Breast epithelium (tissue), 4 donors: ENCODE results near the gene UBE2J1. TPM values are rescaled to one million over a fixed set of nuclear protein-coding genes. Genes with fewer than 3 reads are reported as not detected.
"Not testable (repeated sequence)": the region's sequence is repeated elsewhere in the genome, so short reads cannot be mapped to it uniquely, and the experiment has no call there.

Experiments used
- DNase-seq, 2 donors: peaks; one replicate each; pipeline ENCODE4 v3.0.0-alpha.2; 2019; ENCODE audit warnings: low spot score in 2 of 2
- H3K27ac ChIP-seq, 2 donors: fragments of 200-600 bp; sonication (generic) in 1 of 2; one replicate each; pipeline ENCODE4 v1.5.1; 2016 to 2019; ENCODE audit warnings: mild to moderate bottlenecking in 1 of 2
- H3K27me3 ChIP-seq, 2 donors: fragments of 200-600 bp; sonication (generic) in 1 of 2; one replicate each; pipeline versions ENCODE4 v1.5.1 to v1.6.0; 2017 to 2019; ENCODE audit warnings: control low read depth in 1 of 2, mild to moderate bottlenecking in 1 of 2
- H3K36me3 ChIP-seq: fragments of 200-600 bp; one replicate; pipeline ENCODE4 v1.5.1; 2019
- H3K4me1 ChIP-seq, 2 donors: fragments of 200-600 bp; sonication (generic); one replicate each; pipeline ENCODE4 v1.5.1; 2016 to 2019; ENCODE audit warnings: control low read depth in 1 of 2
- H3K4me3 ChIP-seq, 3 donors: fragments of 200-600 bp; sonication (generic); 1 replicate in 2 of 3; 2 replicates in 1 of 3; pipeline ENCODE4 v1.5.1; 2016 to 2019; ENCODE audit warnings: mild to moderate bottlenecking in 3 of 3, moderate library complexity in 2 of 3
- H3K9me3 ChIP-seq, 2 donors: fragments of 200-600 bp; sonication (generic) in 1 of 2; one replicate each; pipeline ENCODE4 v1.5.1; 2016 to 2019; ENCODE audit warnings: control low read depth in 1 of 2
- CTCF ChIP-seq, 3 donors: fragments of 450-650 bp; IDR thresholded peaks; one replicate each; pipeline ENCODE4 v1.5.1; 2016 to 2017; ENCODE audit warnings: antibody characterized with exemption in 3 of 3, mild to moderate bottlenecking in 3 of 3, moderate library complexity in 3 of 3
- POLR2A ChIP-seq: fragments of 450-650 bp; IDR thresholded peaks from one replicate; pipeline ENCODE4 v1.6.1; 2016; ENCODE audit warnings: antibody characterized with exemption, mild to moderate bottlenecking, moderate library complexity
- POLR2AphosphoS5 ChIP-seq, 3 donors: sonication (generic); formaldehyde crosslinking; IDR thresholded peaks; one replicate each; pipeline ENCODE4 v1.6.1; 2017; ENCODE audit warnings: antibody characterized with exemption in 3 of 3
- intact Hi-C: fragments of 100-400 bp; cut with DNase I; formaldehyde crosslinking; loops from one replicate; pipeline ENCODE4 v1.15.1; 2023; ENCODE audit warnings: low total_unique reads
- total RNA-seq, 3 donors: library from RNA; depleted of rRNA; stranded (reverse); fragments of >200 nt; gene quantifications; one replicate each; pipeline ENCODE4 v1.1.0, GENCODE V29; 2016

UBE2J1 gene
- total RNA-seq, 3 donors from 2014 or later: 23.4 to 40.1 (median 34.4) TPM

GRCh38 chr6:89299466-89299850 lies 53.1 kb downstream of the UBE2J1 start:
- no peak for DNase-seq
- intact Hi-C loops: no loop called here

GRCh38 chr6:89298680-89299465 lies 53.6 kb downstream of the UBE2J1 start:
- H3K27ac ChIP-seq: peak overlapping the region; percentile 83 to 91
- H3K9me3 ChIP-seq: no peaks in the 10 kb centered on the region
- H3K27me3 ChIP-seq: no peaks in the 10 kb centered on the region
- intact Hi-C loops: no loop called here
- no peak overlapping the region for H3K4me3 ChIP-seq
- no peak for DNase-seq
- H3K36me3 ChIP-seq: no peaks in the 10 kb centered on the region
- TF ChIP-seq POLR2AphosphoS5 (IDR thresholded peaks at IDR 0.05) (no peak), CTCF (IDR thresholded peaks at IDR 0.05) (no peak), POLR2A (no peak)
- peaks cover 0 to 8% of the 10 kb centered on the region in 2 donors for H3K4me1 ChIP-seq

More at GRCh38 chr6:89299466-89299850, 53.1 kb downstream of the UBE2J1 start:
- Histone ChIP-seq H3K36me3 (no peaks in the 10 kb centered on the region), H3K27ac (peak overlapping the region in 1 of 2 donors; percentile 91), H3K4me3 (no peak overlapping the region), H3K27me3 (no peaks in the 10 kb centered on the region), H3K4me1 (peaks cover 0 to 8% of the 10 kb centered on the region in 2 donors), H3K9me3 (no peaks in the 10 kb centered on the region)
- TF ChIP-seq CTCF (IDR thresholded peaks at IDR 0.05): no peak

GRCh38 chr6:89297695-89298351 lies 54.7 kb downstream of the UBE2J1 start:
- Histone ChIP-seq H3K9me3 (no peaks in the 10 kb centered on the region), H3K27me3 (no peaks in the 10 kb centered on the region), H3K4me3 (peak overlapping the region in 1 of 3 donors; percentile 28), H3K4me1 (peaks cover 0 to 8% of the 10 kb centered on the region in 2 donors), H3K27ac (peak overlapping the region; percentile 83 to 91), H3K36me3 (no peaks in the 10 kb centered on the region)
- intact Hi-C loops: no loop called here
- peak in 1 of 2 donors; percentile 77 for DNase-seq
- TF ChIP-seq CTCF (IDR thresholded peaks at IDR 0.05) (no peak), POLR2AphosphoS5 (IDR thresholded peaks at IDR 0.05) (peak in 1 of 3 donors; percentile 72)

- H3K9me3 ChIP-seq: no peaks in the 10 kb centered on the region
- no peak for DNase-seq
- no peak overlapping the region for H3K4me3 ChIP-seq
- no peaks in the 10 kb centered on the region for H3K36me3 ChIP-seq
- intact Hi-C loops: no loop called here
- no peak overlapping the region for H3K27ac ChIP-seq
- TF ChIP-seq POLR2AphosphoS5 (IDR thresholded peaks at IDR 0.05): no peak
- H3K4me1 ChIP-seq: peaks cover 0 to 8% of the 10 kb centered on the region in 2 donors
- no peaks in the 10 kb centered on the region for H3K27me3 ChIP-seq
These were observed 56.5 kb downstream of the UBE2J1 start for GRCh38 chr6:89295981-89296380.

- H3K4me3 ChIP-seq, H3K4me1 ChIP-seq, H3K27ac ChIP-seq, intact Hi-C loops, H3K9me3 ChIP-seq, H3K27me3 ChIP-seq, H3K36me3 ChIP-seq, DNase-seq: not testable (repeated sequence)
These were observed 57.4 kb downstream of the UBE2J1 start for GRCh38 chr6:89295116-89295515.

GRCh38 chr6:89291256-89291819 lies 61.2 kb downstream of the UBE2J1 start:
- Histone ChIP-seq H3K27ac (no peak overlapping the region), H3K4me3 (no peak overlapping the region), H3K27me3 (no peaks in the 10 kb centered on the region), H3K36me3 (no peaks in the 10 kb centered on the region), H3K9me3 (no peaks in the 10 kb centered on the region), H3K4me1 (no peaks in the 10 kb centered on the region)
- intact Hi-C loops: no loop called here
- no peak for TF ChIP-seq POLR2A
- TF ChIP-seq POLR2AphosphoS5 (IDR thresholded peaks at IDR 0.05): no peak
- no peak for TF ChIP-seq CTCF (IDR thresholded peaks at IDR 0.05)
- no peak for DNase-seq
